Measurements from ENCODE around the gene KDM6A.
"Not testable (repeated sequence)": the region's sequence is repeated elsewhere in the genome, so short reads cannot be mapped to it uniquely, and the experiment has no call there.

The KDM6A gene

DNA sequence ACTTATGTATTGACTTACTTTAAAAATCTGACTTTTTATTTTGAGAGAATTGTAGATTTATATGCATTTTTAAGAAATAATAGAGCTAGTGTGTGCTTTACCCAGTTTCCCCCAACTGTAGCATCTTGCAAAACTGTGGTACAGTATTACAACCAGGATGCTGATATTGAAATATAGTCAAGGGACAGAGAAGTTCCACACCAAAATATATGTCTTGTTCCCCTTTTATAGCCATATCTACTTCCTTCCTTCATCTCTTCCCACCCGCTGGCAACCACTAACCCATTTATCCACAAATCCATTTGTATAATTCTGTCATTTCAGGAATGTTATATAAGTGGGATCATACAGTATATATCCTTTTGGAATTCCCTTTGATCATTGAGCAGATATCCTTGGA, 16.8 kb downstream of the KDM6A start:
- no peak for DNase-seq (ENCODE audit: low read depth in 2 of 2, low spot score in 1 of 2)

DNA sequence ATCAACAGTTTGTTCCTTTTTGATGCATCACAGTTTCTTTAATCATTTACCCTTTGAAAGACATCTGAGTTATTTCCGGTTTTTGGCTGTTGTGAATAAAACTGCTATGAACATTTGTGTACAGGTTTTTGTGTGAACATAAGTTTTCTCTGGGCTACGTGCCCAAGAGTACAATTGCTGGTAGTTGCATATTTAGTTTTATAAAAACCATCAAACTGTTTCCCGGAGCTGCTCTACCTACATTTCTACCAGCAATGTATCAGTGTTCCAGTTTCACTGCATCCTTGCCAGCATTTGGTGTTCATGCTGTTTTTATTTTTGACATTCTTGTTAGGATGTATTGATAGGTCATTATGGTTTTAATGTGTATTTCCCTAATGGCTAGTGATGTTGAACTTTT, 17.3 kb downstream of the KDM6A start:
- no peak for DNase-seq (ENCODE audit: low read depth in 2 of 2, low spot score in 1 of 2)

DNA sequence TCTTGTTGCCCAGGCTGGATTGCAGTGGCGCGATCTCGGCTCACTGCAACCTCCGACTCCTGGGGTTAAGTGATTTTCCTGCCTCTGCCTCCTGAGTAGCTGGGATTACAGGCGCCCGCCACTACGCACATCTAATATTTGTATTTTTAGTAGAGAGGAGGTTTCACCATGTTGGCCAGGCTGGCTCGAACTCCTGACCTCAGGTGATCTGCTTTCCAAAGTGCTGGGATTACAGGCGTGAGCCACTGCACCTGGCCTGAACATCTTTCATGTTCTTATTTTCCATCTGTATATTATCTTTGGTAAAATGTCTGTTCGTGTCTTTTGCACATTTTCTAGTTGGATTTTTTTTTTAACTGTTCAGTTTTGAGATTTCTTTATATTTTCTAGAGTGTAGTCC, 17.7 kb downstream of the KDM6A start:
- DNase-seq (ENCODE audit: low read depth in 2 of 2, low spot score in 1 of 2) = not testable (repeated sequence)

DNA sequence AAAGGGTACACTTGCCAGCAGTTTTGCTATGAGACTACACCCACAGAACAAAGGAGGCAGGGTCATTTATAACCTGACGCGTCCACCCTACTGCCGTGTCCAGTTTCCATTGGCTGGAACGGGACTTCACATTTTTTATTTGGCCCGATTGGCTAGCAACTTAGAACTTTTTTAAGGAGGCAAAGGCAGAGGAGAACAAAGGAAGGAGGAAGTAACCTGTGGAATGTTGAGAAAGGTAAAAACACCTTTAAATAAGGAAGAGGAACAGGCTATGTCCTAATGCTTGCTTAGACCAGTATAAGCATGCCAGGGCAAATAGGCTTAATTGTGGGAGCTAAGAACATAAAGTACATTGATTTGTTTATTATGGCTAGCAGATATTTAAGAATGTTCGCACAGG, 18.7 kb downstream of the KDM6A start:
- DNase-seq (ENCODE audit: low read depth in 2 of 2, low spot score in 1 of 2) = no peak

DNA sequence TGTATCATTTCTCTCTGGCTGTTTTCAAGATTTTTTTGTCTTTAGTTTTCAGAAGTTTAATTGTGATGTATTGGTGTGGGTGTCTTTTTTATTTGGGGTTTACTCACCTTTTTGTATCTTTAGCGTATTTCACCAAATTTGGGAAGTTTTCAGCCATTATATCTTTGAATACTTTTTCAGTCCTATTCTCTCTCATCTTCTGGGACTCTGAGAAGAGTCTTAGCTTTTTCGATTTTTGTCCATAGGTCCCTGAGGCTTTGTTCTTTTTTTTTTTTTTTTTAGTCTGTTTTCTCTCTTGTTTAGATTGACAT, 23.8 kb downstream of the KDM6A start:
- DNase-seq (ENCODE audit: low read depth in 2 of 2, low spot score in 1 of 2) = no peak

DNA sequence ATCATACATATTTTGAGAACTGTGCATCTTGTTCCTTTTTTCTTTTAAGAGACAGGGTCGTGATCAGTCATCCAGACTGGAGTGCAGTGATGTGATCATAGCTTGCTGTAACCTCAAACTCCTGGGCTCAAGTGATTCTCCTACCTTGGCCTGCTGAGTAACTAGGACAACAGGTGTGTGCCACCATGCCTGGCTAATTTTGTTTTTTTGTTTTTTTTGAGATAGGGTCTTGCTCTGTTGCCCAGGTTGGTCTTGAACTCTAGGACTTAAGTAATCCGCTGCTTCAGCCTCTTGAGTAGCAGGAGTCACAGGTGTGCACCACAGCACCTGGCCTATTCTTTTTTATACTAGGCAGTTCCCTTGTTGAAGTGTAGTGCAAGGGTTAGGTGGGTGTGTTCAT, 24.6 kb downstream of the KDM6A start:
- no peak for DNase-seq (ENCODE audit: low read depth in 2 of 2, low spot score in 1 of 2)

DNA sequence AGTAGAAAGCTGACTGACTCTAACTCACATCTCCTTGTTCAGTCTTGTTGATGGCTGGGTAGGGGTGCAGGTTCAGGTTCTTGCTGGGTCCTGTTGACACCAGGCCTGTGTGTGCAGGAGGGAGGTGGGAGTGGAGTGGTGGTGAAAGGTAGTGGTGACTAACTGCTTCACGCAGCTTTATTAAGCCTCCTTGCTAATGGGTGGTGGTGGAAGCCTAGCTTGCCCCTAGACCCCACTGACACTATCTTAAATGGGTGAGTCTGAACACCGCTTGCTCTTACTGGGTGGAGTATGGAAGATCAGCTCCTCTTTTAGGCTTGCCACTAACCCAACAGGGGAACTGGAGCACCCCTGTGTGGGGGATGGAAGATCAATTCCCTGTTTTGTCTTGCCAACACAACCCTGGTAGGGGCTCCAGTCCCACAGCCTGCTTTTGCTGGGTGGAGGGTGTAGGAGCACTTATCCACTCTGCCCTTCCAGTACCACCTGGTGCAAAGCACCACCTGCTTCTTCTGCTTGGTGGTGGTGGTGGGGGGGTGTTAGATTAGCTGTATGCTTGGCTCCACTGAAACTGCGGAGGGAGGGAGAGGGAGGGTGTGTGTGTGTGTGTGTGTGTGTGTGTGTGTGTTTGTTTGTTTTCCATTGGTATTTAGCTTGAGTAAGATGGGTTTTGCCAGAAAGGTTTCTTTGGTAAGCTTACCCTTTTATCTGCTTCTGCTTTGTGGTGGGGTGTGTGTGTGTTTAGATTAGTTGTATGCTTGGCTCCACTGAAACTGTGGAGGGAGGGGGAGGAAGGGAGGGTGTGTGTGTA, 25.6 kb downstream of the KDM6A start:
- no peak for DNase-seq (ENCODE audit: low read depth in 2 of 2, low spot score in 1 of 2)

DNA sequence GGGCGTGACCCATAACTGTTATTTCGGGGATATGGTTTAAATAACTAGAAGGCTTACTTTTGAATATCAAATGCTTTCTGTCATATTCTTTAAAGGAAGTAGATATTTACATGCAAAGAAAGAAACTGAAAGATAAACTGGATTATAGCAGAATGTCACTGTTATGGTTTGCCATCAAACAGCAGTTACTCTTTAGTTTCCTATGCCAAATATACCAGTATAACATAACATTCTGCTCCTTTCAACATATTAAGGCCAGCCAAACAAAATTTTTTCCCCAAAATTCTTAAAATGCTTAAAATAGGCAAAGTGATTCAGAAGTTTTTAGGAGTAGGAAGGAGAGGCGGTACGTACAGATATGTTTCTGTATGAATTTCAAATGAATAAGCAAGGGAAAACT, 27.0 kb downstream of the KDM6A start:
- no peak for DNase-seq (ENCODE audit: low read depth in 2 of 2, low spot score in 1 of 2)

DNA sequence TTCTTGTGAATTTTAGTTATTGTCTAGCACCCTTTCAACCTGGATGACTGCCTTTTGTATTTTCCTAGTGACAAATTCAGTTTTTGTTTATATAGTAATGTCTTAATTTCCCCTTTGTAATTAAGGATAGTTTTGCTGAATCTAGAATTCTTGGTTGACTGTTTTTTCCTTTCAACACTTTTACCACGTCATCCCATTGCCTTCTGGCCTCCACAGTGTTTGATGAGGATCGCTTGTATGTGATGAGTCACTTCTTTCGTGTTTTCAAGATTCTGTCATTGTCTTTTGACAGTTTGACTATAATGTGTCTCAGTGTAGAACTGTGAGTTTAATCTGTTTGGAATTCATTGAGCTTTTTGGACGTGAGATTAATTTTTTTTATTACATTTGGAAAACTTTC, 30.1 kb downstream of the KDM6A start:
- DNase-seq (ENCODE audit: low read depth in 2 of 2, low spot score in 1 of 2) = no peak

DNA sequence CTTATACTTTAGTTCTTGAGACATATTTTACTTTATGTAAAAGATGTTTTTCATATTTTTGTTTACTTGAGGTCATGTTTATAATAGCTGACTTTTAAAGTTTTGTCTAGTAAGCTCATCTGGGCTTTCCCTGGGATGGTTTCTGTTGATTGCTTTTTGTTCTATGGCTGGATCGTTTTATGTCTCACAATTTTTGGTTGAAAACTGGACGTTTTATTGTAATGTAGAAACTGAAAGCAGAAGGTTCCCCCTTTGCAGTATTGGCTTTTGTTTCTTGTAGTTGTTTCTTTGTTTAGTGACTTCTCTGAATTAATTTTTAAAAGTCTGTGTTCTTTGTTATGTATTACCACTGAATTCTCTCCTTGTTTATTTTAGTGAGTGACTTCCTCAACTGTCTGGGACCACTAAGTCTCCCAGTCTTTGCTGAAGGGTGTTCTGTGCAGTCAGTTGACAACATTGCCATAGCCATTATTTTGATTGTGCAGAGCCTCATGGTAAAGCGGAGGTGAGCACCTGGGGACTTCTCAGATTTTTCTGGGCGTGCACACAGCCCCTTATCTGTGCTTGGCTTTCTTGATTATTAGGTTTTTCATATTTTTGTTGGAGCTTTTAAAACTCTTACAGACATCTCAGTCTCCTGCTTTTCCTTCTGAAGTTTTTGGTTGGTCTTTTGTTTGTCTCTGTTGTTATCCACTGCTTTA, 31.0 kb downstream of the KDM6A start:
- no peak for DNase-seq (ENCODE audit: low read depth in 2 of 2, low spot score in 1 of 2)

DNA sequence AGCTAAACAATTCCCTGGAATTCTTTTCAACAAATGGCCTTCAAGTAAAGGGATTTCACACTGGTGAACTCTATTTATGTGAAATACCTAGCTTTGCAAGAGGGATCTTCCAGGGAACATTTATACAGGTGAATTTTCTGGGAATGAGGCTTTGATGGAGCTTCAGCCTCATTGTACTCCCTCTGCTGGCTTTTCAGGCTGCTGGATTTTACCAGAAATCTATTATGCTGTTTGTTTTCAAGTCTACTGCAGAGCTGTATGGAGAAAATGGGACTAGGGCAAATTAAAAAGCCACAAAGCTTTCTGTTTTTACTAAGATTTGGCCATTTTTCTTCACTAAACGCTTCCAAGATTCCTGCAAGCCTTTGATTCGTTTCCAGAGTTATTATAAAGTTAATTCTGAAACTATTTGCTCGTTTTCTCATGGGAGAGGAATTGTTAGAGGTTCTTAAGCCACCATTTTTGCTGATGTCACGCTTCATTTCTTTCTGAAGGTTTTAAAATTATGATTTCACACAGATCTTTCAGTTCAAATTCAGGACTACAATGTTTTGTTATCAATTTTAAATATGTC, 31.6 kb downstream of the KDM6A start:
- DNase-seq (ENCODE audit: low read depth in 2 of 2, low spot score in 1 of 2) = no peak

DNA sequence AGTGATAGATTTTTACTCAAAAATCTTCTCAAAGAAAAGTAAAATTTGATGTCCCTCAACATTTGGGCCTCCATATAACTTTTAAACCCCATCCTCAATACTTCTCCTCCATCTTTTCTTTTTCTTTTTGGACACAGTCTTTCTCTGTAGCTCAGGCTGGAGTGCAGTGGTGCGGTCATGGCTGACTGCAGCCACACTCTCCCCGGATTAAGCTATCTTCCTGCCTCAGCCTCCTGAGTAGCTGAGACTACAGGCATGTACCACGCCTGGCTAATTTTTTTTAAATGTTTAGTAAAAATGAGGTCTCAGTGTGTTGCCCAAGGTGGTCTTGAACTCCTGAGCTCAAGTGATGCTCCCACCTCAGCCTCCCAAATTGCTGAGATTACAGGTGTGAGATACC, 33.1 kb downstream of the KDM6A start:
- DNase-seq (ENCODE audit: low read depth in 2 of 2, low spot score in 1 of 2) = no peak

DNA sequence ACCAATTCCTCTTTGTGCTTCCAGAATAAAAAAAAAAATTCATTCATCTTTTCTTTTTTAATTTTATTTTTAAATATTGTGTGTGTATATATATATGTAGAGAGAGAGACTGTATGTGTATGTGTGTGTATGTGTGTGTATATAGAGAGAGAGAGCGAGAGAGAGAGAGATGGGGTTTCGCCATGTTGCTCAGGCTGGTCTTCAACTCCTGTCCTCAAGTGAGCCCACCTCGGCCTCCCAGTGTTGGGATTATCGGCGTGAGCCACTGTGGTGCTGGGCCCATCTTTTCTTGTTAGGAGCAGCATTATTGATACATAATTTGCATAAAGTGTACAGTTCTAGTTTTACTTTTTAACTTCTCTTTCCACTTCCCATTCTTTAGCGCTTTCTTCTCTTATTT, 33.6 kb downstream of the KDM6A start:
- no peak for DNase-seq (ENCODE audit: low read depth in 2 of 2, low spot score in 1 of 2)

DNA sequence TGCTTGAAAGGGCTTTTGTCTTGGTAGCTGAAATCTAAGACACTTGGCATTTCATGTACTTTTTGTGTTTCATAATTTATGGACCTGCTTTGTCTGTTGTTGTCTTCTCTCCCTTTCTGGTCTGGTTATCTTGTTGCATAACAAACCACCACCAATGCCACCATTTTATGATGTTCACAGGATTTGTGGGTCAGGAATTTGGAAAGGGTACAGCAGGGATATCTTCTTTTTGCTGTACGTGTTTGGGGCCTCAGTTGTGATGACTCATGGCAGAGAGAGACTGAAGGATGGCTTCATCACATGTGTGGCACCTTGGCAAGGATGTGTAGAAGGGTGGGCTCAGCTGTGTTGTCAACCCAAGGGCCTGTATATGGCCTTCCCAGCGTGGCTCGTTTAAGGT, 35.2 kb downstream of the KDM6A start:
- DNase-seq (ENCODE audit: low read depth in 2 of 2, low spot score in 1 of 2) = no peak

DNA sequence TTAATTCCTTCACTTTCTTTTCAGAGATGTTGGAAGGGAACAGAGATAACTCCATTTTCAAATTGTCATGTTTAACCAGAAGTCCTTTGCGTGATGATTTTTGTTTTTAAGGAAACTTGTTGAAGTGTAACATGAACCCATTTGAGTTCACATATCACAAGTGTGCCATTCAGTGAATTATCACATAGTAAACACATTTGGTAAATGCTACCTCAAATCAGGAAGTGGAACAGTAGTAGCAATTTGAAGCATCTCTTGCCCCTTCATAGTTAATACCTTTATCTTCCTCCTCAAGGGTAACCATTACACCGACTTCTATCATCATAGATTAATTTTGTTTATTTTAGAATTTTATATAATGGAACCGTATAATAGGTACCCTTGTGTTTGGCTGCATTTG, 35.8 kb downstream of the KDM6A start:
- no peak for DNase-seq (ENCODE audit: low read depth in 2 of 2, low spot score in 1 of 2)

DNA sequence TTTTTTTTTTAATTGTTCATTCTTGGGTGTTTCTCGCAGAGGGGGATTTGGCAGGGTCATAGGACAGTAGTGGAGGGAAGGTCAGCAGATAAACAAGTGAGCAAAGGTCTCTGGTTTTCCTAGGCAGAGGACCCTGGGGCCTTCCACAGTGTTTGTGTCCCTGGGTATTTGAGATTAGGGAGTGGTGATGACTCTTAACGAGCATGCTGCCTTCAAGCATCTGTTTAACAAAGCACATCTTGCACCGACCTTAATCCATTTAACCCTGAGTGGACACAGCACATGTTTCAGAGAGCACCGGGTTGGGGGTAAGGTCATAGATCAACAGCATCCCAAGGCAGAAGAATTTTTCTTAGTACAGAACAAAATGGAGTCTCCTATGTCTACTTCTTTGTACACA, 37.5 kb downstream of the KDM6A start:
- not testable (repeated sequence) for DNase-seq (ENCODE audit: low read depth in 2 of 2, low spot score in 1 of 2)

DNA sequence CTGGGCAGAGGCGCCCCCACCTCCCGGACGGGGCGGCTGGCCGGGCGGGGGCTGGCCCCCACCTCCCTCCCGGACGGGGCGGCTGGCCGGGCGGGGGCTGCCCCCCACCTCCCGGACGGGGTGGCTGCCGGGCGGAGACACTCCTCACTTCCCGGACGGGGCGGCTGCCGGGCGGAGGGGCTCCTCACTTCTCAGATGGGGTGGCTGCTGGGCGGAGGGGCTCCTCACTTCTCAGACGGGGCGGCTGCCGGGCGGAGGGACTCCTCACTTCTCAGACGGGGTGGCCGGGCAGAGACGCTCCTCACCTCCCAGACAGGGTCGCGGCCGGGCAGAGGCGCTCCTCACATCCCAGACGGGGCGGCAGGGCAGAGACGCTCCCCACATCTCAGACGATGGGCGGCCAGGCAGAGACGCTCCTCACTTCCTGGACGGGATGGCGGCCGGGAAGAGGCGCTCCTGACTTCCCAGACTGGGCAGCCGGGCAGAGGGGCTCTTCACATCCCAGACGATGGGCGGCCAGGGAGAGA, 38.1 kb downstream of the KDM6A start:
- not testable (repeated sequence) for DNase-seq (ENCODE audit: low read depth in 2 of 2, low spot score in 1 of 2)

DNA sequence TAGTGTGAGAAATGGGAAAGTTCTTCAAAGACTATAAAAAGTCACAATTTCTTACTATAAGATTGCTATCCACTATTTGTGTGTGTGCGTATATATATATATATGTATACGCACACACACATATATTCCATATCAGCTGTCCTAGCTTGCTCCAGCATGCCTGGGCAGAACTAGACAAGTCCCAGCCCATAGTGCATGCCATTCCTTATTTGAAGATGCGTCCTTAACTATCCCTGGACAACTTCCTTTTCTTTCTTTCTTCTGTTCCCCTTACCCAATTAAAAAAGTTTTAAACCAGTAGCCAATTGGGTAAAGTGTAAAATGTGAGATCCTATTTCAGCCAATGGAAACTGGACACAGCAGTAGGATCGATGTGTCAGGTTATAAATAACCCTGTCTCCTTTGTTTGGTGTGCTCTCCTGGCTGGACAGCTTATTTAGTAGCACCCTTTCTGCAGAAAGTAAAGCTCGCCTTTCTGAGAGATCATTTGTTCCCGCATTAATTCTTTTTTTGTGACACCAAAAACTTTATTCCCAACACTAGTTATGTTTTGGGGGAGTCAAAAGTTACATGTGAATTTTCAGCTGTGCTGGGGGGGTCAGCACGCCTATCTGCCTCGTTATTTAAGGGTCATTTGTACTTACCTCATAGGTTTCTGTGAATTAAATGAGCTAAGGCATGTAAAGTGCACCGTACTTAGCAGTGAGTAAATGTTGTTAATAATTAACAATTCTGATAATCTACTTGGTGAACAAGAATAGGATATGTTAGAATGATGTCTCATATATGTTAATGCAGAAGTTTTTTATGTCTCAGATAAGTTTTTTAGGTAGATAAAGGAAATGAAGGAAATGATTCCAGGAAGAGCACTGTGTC, 40.9 kb downstream of the KDM6A start:
- no peak for DNase-seq (ENCODE audit: low read depth in 2 of 2, low spot score in 1 of 2)

DNA sequence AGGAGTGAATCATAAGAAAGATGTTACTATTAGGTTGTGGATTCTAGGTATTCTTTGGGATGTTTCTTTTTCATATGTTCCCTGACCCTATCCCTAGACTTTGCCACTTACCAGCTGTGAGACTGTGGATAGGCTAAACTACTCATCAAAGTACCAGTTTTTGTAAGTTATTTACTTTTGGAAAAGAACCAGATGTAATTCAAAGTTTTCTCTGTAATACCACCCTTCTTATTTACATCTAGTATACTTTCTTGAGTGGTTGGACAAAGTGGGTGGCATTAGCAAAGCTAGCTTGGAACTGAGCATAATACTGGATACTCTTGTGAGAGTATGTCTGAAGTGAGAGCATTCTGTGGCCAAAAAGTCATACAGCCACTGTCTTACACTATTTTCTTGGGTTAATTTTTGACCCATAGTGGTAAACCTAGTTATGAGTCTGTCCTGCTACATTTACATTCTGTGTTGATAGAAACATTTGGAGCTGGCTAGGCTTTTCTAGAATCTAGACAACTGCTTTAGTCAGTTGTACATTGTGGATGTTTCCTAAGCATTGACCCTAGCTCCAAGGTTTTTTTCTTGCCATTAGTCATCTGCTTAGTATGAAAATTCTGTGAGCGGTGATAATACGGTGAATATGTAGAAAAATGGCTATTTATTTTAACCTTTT, 41.7 kb downstream of the KDM6A start:
- DNase-seq (ENCODE audit: low read depth in 2 of 2, low spot score in 1 of 2) = no peak

DNA sequence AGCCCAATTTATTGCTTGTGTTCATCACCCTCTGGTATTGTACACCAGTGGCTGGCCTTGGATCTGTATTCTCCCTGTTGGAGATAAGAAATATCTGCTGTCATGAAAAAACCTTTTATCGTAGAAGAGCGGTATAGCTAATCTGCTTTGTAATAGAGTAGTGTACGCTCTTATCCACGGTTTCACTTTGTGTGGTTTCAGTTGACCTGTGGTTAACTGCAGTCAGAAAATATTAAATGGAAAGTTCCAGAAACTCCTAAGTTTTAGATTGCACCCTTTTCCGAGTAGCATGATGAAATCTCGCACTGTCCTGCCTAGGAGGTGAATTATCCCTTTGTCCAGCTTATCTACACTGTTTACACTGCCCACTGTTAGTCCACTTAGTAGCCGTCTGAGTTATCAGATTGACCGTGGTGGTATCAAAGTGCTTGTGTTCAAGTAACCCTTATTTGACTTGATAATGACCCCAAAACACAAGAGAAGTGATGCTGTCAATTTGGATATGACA, 42.4 kb downstream of the KDM6A start:
- DNase-seq (ENCODE audit: low read depth in 2 of 2, low spot score in 1 of 2) = no peak

DNA sequence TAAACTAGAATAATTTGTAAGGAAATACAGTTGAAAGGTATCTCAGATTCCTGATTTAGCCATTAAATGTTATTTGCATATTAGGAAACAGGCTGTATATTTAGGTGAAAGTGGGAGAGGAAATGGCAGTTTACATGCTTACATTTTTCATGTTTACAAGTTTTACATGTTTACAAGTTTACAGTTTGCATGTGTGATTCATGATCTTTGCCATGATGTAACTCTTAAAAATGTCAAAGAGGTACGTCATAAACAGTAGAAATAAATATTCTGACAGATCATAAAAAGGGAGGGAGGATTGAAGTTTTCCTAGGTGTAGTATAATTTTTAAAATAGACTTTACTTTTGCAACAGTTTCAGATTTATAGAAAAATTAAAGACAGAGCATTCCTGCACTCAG, 45.7 kb downstream of the KDM6A start:
- no peak for DNase-seq (ENCODE audit: low read depth in 2 of 2, low spot score in 1 of 2)

Measured in stimulated activated CD8-positive, alpha-beta memory T cell treated with anti-CD3 and anti-CD28 coated beads, Interleukin-4, amount 100 ng/mL, for 1 hour (primary cell).